IPS DF 4.7 (cell line): Measurements from ENCODE around the gene LPGAT1.

Experiments used
- DNase-seq: peaks from one replicate; pipeline ENCODE4 v3.0.0-alpha.2; 2013; ENCODE audit warnings: low spot score; ENCODE audit errors: extremely low read depth

The LPGAT1 gene

GRCh38 chr1:211828584-211829342 is 1.8 kb downstream of the LPGAT1 start:
- DNase-seq = no peak

GRCh38 chr1:211827051-211827450 is 3.5 kb downstream of the LPGAT1 start:
- no peak for DNase-seq

DNA sequence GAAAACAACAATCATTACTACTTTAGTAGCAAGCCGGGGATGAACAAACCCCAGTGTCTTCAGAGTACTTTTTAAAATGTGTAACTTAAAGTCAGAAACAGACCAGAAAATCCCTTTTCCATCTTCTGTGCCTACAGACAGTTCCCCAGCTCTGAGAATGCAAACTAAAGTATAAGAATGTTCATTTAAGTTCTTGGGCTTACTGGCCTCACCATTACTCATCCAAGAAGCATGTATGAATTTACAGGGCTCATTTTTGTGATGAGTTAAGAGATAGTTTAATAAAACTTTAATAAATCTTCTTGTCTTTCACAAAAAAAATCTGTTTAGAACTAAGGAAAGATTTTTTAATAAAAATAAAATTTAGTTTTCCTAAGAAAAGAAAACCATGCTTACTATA is 4.6 kb downstream of the LPGAT1 start:
- no peak for DNase-seq

DNA sequence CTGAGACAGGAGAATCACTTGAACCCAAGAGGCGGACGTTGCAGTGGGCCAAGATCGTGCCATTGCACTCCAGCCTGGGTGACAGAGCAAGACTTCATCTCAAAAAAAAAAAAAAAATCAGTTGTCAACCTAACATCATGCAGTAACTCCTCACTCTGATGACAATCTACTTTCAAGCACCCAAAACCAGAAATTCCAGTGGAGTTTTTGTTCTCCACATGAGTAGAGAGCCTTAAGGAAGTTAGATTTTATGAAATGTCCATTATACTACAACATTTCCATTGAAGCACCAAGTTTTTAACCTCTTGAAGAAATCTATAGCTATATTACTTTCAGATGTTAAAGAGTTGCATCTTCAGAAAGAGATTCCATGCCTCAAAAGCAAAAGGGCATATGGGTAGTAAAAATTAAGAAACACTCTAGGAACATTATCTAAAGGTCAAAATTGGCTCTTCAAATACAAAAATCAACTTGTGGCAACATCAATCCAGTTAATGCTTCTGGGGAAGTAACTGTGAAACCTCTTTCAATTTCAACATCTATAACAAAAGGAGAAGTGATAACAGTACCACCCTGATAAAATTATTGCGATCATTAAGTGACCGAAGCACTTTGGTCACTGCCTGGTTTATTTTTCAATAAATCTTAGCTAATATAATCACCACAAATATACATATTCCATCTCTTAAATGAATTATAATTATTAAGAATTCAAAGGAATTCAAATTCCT is 7.7 kb downstream of the LPGAT1 start:
- no peak for DNase-seq

- DNase-seq = no peak
Measured at GRCh38 chr1:211816586-211816985, 14.0 kb downstream of the LPGAT1 start.

DNA sequence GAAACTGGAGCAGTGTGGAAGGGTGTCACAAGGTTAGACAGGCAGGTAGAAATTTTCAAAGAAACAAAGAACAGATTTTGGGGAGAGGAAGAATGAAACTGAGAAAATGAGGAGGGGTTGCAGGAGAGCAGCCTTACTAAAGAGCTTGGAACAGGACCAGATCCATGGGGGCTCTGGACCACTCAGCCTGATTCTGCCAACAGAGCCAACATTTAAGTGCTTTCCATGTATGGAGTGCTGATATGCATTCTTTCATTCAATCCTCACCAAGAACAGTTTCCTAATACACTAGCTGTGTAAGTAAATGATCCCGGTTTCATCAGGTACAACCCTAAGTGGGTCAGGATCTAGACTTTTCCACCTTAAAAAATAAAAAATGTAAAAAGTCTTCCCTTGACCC is 16.2 kb downstream of the LPGAT1 start:
- DNase-seq = no peak

DNA sequence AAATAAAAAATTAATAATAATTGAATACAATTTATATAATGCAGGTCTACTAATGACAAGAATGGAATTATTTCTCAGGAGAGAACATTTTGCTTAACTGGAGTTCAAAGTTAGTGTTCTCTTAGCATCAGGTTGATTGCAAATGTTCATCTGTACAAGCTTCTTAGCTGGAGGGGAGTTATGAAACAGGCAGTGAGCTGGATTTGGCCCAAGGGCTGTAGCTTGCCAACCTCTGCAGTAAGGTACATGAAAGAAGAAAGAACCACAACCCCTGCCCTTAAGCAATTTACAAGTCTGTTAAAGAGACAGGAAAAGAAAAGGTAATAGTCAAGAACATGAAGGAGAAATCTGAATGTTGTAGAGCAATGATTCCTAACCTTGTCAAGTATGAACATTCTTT is 17.0 kb downstream of the LPGAT1 start:
- DNase-seq = no peak

GRCh38 chr1:211812584-211812983 is 18.0 kb downstream of the LPGAT1 start:
- DNase-seq = no peak

GRCh38 chr1:211811848-211812247 is 18.7 kb downstream of the LPGAT1 start:
- no peak for DNase-seq

DNA sequence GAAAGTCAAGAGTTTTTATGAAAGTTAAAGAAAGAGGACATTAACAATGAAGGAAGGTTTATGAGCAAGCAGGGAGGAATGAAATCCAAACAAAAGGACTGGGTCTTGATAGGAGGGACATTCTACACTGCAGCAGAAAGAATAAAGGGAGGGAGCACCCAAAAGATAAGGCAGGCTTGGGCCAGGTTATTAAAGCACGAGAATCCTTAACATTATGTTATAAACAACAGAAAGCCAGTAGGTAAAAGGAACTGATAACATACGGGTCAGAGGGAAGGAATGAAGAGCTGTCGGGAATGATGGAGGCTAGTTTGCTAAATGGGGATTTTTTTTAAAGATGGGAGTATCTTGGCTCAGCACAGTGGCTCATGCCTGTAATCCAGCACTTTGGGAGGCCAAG is 19.4 kb downstream of the LPGAT1 start:
- no peak for DNase-seq

DNA sequence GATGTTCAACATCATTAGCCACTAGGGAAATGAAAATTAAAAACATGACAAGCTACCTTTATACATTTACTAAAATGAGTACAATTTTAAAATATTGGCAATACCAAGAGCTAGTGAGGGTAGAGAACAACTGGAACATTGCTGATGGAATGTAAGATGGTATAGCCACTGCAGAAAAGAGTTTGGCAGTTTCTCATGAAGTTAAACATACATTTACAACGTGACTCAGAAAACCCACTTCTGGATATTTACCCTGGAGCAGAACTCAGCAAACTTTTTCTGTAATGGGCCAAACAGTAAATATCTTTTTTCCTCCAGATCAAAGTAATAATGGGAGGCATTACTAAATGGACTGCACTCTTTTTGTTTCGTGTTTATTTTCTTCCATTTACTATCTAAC is 22.1 kb downstream of the LPGAT1 start:
- DNase-seq = no peak

- DNase-seq = no peak
Measured at GRCh38 chr1:211804915-211805314, 25.6 kb downstream of the LPGAT1 start.

- DNase-seq = no peak
Measured at GRCh38 chr1:211800925-211801607, 29.5 kb downstream of the LPGAT1 start.

DNA sequence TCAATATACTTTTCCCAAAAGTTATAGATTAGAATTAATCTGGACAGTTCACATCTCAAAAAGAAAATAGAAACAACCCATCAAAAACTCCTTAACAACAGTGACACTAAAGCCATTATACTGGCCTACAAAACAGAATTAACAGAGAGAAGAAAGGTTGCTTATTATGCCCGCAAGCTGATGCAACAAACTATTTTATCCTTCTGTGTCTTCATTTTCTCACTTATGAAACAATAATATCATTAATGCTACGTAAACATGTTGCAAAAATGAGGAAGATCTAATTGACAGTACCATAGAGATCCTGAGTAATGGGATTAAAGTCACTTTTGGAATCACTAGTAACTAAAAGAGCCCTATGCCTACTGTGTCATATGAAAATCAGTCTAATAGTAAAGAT is 32.6 kb downstream of the LPGAT1 start:
- DNase-seq = no peak

GRCh38 chr1:211791979-211792378 is 38.6 kb downstream of the LPGAT1 start:
- no peak for DNase-seq

DNA sequence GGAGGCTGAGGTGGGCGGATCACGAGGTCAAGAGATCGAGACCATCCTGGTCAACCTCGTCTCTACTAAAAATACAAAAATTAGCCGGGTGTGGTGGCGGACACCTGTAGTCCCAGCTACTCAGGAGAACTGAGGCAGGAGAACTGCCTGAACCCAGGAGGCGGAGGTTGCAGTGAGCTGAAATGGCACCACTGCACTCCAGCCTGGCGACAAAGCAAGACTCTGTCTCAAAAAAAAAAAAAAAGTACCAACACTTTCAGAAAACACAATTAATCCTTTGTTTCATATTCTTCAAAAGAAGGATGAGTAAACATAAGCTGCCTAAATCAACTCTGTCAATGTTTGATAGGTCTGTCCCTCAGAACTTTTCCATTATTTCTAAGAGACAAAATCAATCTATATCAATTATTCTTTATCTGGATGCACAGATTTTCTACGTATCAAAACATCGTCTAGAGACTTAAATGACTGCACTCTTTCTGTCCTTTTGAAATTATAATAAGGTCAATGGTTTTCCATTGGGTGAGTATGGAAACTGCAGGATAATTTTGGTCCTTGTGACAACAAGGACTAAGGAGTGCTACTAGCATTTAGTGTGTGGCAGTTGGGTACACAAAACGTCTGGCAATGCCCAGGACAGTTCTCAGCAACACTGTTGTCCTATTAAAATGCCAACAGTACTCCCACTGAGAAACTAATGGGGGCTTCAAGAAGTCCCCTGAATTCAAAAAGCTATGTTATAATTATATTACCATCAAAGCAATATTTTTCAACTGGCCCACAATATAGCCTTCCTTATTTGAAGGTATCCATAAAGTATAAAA is 40.7 kb downstream of the LPGAT1 start:
- no peak for DNase-seq

DNA sequence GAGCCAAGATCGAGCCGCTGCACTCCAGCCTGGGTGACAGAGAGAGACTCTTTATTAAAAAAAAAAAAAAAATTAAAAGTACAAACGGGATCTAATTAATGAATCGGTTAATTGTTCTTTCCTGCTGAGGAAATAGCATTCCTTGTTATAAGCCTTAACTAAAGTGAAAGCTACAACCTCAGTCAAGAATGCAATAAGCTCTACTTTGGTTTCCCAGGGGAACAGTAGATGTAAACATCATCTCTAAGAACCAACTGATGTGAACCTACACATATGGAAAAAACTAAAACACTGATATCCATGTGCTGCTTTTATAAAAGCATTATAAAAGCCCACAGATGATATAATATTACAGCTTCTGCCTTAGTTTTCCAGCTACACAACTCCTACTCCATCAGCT is 41.9 kb downstream of the LPGAT1 start:
- DNase-seq = no peak

- no peak for DNase-seq
Measured at GRCh38 chr1:211783897-211784296, 46.7 kb downstream of the LPGAT1 start.

GRCh38 chr1:211783266-211783665 is 47.3 kb downstream of the LPGAT1 start:
- DNase-seq = no peak

GRCh38 chr1:211781260-211781659 is 49.3 kb downstream of the LPGAT1 start:
- DNase-seq = no peak

DNA sequence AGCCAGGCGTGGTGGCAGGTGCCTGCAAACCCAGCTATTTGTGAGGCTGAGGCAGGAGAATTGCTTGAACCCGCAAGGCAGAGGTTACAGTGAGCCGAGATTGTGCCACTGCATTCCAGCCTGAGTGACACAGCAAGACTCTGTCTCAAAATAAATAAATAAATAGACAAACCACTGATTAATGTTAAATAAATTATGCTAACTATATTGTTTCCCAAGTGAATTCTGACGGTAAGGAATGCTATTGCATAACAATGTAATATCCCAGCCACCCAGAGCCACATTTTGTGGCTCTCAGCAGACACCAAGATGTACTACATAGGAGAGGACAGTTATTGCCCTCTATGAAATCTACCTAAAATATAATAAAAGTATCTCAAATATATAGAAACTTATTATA is 55.4 kb downstream of the LPGAT1 start:
- no peak for DNase-seq

DNA sequence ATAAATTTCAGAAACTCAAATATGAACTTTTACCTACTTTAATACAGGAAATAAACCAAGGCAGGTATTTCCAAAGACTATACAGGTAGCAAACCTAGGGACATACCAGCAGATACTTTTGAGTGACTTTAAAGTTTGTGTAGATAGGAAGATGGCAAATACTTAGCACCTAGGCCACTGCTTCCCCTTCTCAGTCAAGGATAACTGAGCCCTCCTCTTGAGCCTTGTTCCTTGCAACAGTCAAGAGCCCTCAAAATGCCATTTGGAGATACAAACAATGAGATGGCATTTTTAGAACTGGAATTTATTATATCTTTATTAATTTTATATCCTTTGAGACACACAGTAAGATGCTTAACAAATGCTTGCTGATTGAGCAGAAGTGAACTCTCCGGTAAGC is 65.9 kb downstream of the LPGAT1 start:
- DNase-seq = no peak
